IMR-90 (cell line): ENCODE measurements around the gene FSTL5. TPM values are rescaled to one million over a fixed set of nuclear protein-coding genes. Genes with fewer than 3 reads are reported as not detected.

Experiments
- ATAC-seq: fragments of 200-7000 bp; cut with Tn5 transposase; 2 replicates; pipeline ENCODE4 v1.9.1; 2020; ENCODE audit warnings: low read depth, mild to moderate bottlenecking, moderate library complexity
- BruUV-seq: library from RNA; stranded (reverse); fragments of 400-500 nt; replicated peaks from 2 replicates; lab custom pipeline; 2021; lab: Mats Ljungman, UMichigan
- CTCF ChIA-PET: fragments of 300-600 bp; formaldehyde crosslinking; extraction: SDS; loops from one replicate; lab custom pipeline; 2021; ENCODE audit warnings: antibody characterized with exemption; lab: Yijun Ruan, JAX
- POLR2A ChIA-PET: fragments of 300-600 bp; sonication (Branson Sonifier 250); formaldehyde crosslinking; loops from one replicate; lab custom pipeline; 2022; ENCODE audit warnings: antibody characterized with exemption; ENCODE audit not compliant: unreplicated experiment; lab: Charles Lee
- DNase-seq: peaks from one replicate; pipeline ENCODE4 v3.0.0; 2013
- H2AFZ ChIP-seq: replicated peaks from 2 replicates; pipeline ENCODE3; 2013; ENCODE audit warnings: low read length, mild to moderate bottlenecking; ENCODE audit not compliant: poor library complexity
- H2AK5ac ChIP-seq: 2 replicates; pipeline ENCODE4 v1.6.1; 2013; ENCODE audit warnings: low read depth, low read length, inconsistent platforms
- H2AK9ac ChIP-seq: replicated peaks from 2 replicates; pipeline ENCODE3; 2013; ENCODE audit warnings: mild to moderate bottlenecking, low read depth, low read length, moderate library complexity; ENCODE audit not compliant: poor library complexity
- H2BK120ac ChIP-seq: 2 replicates; pipeline ENCODE4 v1.6.1; 2013; ENCODE audit warnings: low read depth, low read length, inconsistent platforms
- H2BK15ac ChIP-seq: 3 replicates; pipeline ENCODE4 v1.6.1; 2013; ENCODE audit warnings: low read depth, low read length, inconsistent platforms
- H2BK20ac ChIP-seq: 2 replicates; pipeline ENCODE4 v1.6.1; 2013; ENCODE audit warnings: low read depth, mild to moderate bottlenecking, inconsistent platforms, low read length, moderate library complexity
- H2BK5ac ChIP-seq: 2 replicates; pipeline ENCODE4 v1.6.1; 2013; ENCODE audit warnings: mild to moderate bottlenecking, low read depth, low read length, inconsistent platforms; ENCODE audit not compliant: poor library complexity, severe bottlenecking
- H3K14ac ChIP-seq: replicated peaks from 2 replicates; pipeline ENCODE4 v1.6.1; 2013; ENCODE audit warnings: low read depth, low read length, inconsistent platforms
- H3K18ac ChIP-seq: 2 replicates; pipeline ENCODE4 v1.6.1; 2013; ENCODE audit warnings: low read depth, low read length, control low read depth
- H3K23ac ChIP-seq: 2 replicates; pipeline ENCODE4 v1.6.1; 2013; ENCODE audit warnings: low read depth, low read length, inconsistent platforms
- H3K27ac ChIP-seq: 2 replicates; pipeline ENCODE4 v1.5.1; 2013; ENCODE audit warnings: mild to moderate bottlenecking, control low read depth, low read length; ENCODE audit not compliant: insufficient read depth
- H3K27me3 ChIP-seq: 2 replicates; pipeline ENCODE4 v1.6.1; 2013; ENCODE audit warnings: low read length; ENCODE audit not compliant: control insufficient read depth, insufficient read depth
- H3K36me3 ChIP-seq: 2 replicates; pipeline ENCODE4 v1.6.1; 2013; ENCODE audit warnings: low read length, mixed read lengths; ENCODE audit not compliant: control insufficient read depth, insufficient read depth
- H3K4ac ChIP-seq: 2 replicates; pipeline ENCODE4 v1.6.1; 2013; ENCODE audit warnings: low read depth, low read length, inconsistent platforms
- H3K4me1 ChIP-seq: 2 replicates; pipeline ENCODE4 v1.6.1; 2013; ENCODE audit warnings: low read length, mixed read lengths; ENCODE audit not compliant: control insufficient read depth, insufficient read depth
- H3K4me2 ChIP-seq: 2 replicates; pipeline ENCODE4 v1.6.1; 2013; ENCODE audit warnings: low read depth, mild to moderate bottlenecking, control low read depth, low read length, moderate library complexity
- H3K4me3 ChIP-seq: 2 replicates; pipeline ENCODE4 v1.5.1; 2013; ENCODE audit warnings: low read depth, mild to moderate bottlenecking, control low read depth, low read length, moderate library complexity; ENCODE audit not compliant: insufficient read depth
- H3K56ac ChIP-seq: 2 replicates; pipeline ENCODE4 v1.6.1; 2013; ENCODE audit warnings: low read length, inconsistent platforms; ENCODE audit not compliant: insufficient read depth; ENCODE audit errors: extremely low read depth
- H3K79me1 ChIP-seq, 2 experiments: 2 replicates each; pipeline ENCODE4 v1.6.1; 2013; ENCODE audit warnings: low read length in 2 of 2, inconsistent platforms in 1 of 2, low read depth in 1 of 2
- H3K9ac ChIP-seq: 2 replicates; pipeline ENCODE4 v1.6.1; 2013; ENCODE audit warnings: low read depth, low read length, control low read depth
- H3K9me1 ChIP-seq: 2 replicates; pipeline ENCODE4 v1.6.1; 2013; ENCODE audit warnings: low read length, inconsistent platforms; ENCODE audit not compliant: insufficient read depth
- H3K9me3 ChIP-seq: 2 replicates; pipeline ENCODE4 v1.6.1; 2013; ENCODE audit warnings: low read length; ENCODE audit not compliant: control insufficient read depth, insufficient read depth
- H4K20me1 ChIP-seq: 2 replicates; pipeline ENCODE4 v1.6.1; 2013; ENCODE audit warnings: low read length, inconsistent platforms; ENCODE audit not compliant: insufficient read depth
- H4K5ac ChIP-seq: 2 replicates; pipeline ENCODE4 v1.6.1; 2013; ENCODE audit warnings: mild to moderate bottlenecking, low read depth, low read length, control low read depth
- H4K8ac ChIP-seq, 2 experiments: 2 replicates each; pipeline ENCODE4 v1.6.1; 2013; ENCODE audit warnings: low read depth in 2 of 2, low read length in 2 of 2, control low read depth in 1 of 2, inconsistent platforms in 1 of 2
- H4K91ac ChIP-seq: 2 replicates; pipeline ENCODE4 v1.6.1; 2013; ENCODE audit warnings: low read depth, low read length, inconsistent platforms; ENCODE audit not compliant: insufficient read depth
- MAFK ChIP-seq: IDR thresholded peaks from 2 replicates; pipeline ENCODE4 v1.6.1; 2012; ENCODE audit warnings: low read depth, low read length, improper control_type of control experiment
- MAZ ChIP-seq: IDR thresholded peaks from 2 replicates; pipeline ENCODE4 v1.6.1; 2012; ENCODE audit warnings: low read depth, mild to moderate bottlenecking, low read length, improper control_type of control experiment, moderate library complexity, borderline replicate concordance
- NFE2L2 ChIP-seq: fragments of 150-350 bp; IDR thresholded peaks from 2 replicates; pipeline ENCODE4 v1.6.1; 2016; ENCODE audit warnings: low read depth, mild to moderate bottlenecking, low read length
- POLR2A ChIP-seq: IDR thresholded peaks from 2 replicates; pipeline ENCODE4 v1.6.1; 2012; ENCODE audit warnings: mild to moderate bottlenecking, low read depth, low read length
- RCOR1 ChIP-seq: IDR thresholded peaks from 2 replicates; pipeline ENCODE4 v1.6.1; 2012; ENCODE audit warnings: mild to moderate bottlenecking, low read length, improper control_type of control experiment; ENCODE audit not compliant: insufficient replicate concordance
- RFX5 ChIP-seq: IDR thresholded peaks from 2 replicates; pipeline ENCODE4 v1.8.0; 2012; ENCODE audit warnings: low read depth, mild to moderate bottlenecking, low read length, moderate library complexity
- SMC3 ChIP-seq: fragments of 150-350 bp; IDR thresholded peaks from 2 replicates; pipeline ENCODE4 v1.6.1; 2016; ENCODE audit warnings: low read depth, mild to moderate bottlenecking, antibody characterized with exemption, low read length, moderate library complexity
- dilution Hi-C: fragments of 300-500 bp; cut with HindIII; formaldehyde crosslinking; loops from one replicate; pipeline ENCODE4 v1.14.3; 2018; ENCODE audit warnings: low sequenced_read_pairs; ENCODE audit not compliant: unreplicated experiment
- in situ Hi-C: fragments of 300-500 bp; cut with MboI; formaldehyde crosslinking; loops from 3 replicates; pipeline ENCODE4 v1.14.3; 2019; ENCODE audit warnings: low sequenced_read_pairs, inconsistent platforms, mixed read lengths
- intact Hi-C: fragments of 100-400 bp; cut with micrococcal nuclease; formaldehyde crosslinking; loops from 2 replicates; pipeline ENCODE4 v1.10.0; 2022
- polyA plus RNA-seq, 3 experiments: library from polyadenylated mRNA; depleted of rRNA; stranded (reverse); fragments of >200 nt; gene quantifications; 2 replicates each; pipeline ENCODE4 v1.2.3, GENCODE V29; 2012; ENCODE audit warnings: low replicate concordance in 1 of 3
- total RNA-seq: library from RNA; depleted of rRNA; stranded (reverse); fragments of >200 nt; gene quantifications from 2 replicates; pipeline ENCODE4 v1.2.3, GENCODE V29; 2012
- TF ChIP-seq, protein P1 (sequence below): fragments of 150-350 bp; IDR thresholded peaks from 2 replicates; pipeline ENCODE4 v1.6.1; 2016; ENCODE audit warnings: low read depth, mild to moderate bottlenecking, low read length, moderate library complexity, borderline replicate concordance

FSTL5 gene
- total and polyA plus RNA-seq, 2 of the 4 experiments (the other 2 are of a cell fraction) = under 0.01 TPM; not detected in 1

DNA sequence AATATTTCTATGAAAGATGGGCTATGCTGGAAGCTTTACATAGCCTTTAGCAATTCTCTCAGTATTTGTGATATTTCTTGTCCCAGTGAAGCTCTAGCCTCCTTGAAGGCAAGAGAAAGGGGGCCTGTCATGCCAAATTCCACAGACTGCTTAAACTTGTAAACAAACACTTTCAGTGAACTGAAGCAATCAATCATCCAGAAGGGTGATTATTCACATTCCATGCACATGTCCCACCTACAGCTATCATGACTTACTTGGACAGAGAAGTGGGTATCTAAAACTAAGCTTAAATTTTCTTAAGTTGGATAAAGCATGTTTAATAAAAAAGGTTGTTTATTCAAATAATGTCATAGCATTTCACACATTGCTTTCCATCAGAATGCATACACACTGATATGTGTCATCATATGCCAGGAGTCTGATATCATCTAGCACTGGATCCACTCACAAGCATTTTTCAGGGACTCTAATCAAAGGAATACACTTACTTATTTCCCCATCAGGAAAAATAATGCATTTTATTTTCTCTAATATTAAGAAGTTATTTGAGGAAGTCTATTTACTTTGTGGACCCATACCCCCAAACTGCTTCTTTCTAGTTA, 1.2 kb upstream of the FSTL5 start:
- H3K4ac ChIP-seq = no peak overlapping the region
- no peak overlapping the region for H3K23ac ChIP-seq
- H3K9me1 ChIP-seq = no peaks in the 10 kb centered on the region
- dilution Hi-C loops (no loop called here), intact Hi-C loops (loop anchor here (10.0 kb wide), 1 partner anchor 600 kb away; no protein-coding TSS in a partner anchor), in situ Hi-C loops (no loop called here)
- no peak for ATAC-seq
- H3K56ac ChIP-seq = no peak overlapping the region
- ChIA-PET CTCF (interaction anchor here (0.6 kb wide), 1 partner anchor 45 kb away, joined by 3 read pairs; no protein-coding TSS in a partner anchor), POLR2A (no interaction called here)
- H3K9me3 ChIP-seq = peaks cover 2% of the 10 kb centered on the region
- H3K9ac ChIP-seq = no peak overlapping the region
- no peaks in the 10 kb centered on the region for H3K36me3 ChIP-seq
- no peak overlapping the region for H4K8ac ChIP-seq
- H2BK15ac ChIP-seq = no peak overlapping the region
- no peak overlapping the region for H4K5ac ChIP-seq
- no peak overlapping the region for H2BK120ac ChIP-seq
- H3K18ac ChIP-seq = no peak overlapping the region
- no peak overlapping the region for H2AK9ac ChIP-seq
- H3K27me3 ChIP-seq = no peaks in the 10 kb centered on the region
- TF ChIP-seq SMC3 = no peak
- no peak for TF ChIP-seq RCOR1
- TF ChIP-seq, protein P1, sequence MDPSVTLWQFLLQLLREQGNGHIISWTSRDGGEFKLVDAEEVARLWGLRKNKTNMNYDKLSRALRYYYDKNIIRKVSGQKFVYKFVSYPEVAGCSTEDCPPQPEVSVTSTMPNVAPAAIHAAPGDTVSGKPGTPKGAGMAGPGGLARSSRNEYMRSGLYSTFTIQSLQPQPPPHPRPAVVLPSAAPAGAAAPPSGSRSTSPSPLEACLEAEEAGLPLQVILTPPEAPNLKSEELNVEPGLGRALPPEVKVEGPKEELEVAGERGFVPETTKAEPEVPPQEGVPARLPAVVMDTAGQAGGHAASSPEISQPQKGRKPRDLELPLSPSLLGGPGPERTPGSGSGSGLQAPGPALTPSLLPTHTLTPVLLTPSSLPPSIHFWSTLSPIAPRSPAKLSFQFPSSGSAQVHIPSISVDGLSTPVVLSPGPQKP = no peak
- no peak for TF ChIP-seq MAZ
- no peak for TF ChIP-seq POLR2A
- TF ChIP-seq MAFK = no peak
- no peak for TF ChIP-seq RFX5
- TF ChIP-seq NFE2L2 = no peak
- H4K20me1 ChIP-seq = no peaks in the 10 kb centered on the region
- H3K4me1 ChIP-seq = no peaks in the 10 kb centered on the region
- no peak overlapping the region for H2AFZ ChIP-seq
- H2BK20ac ChIP-seq = no peak overlapping the region
- H3K79me1 ChIP-seq = no peaks in the 10 kb centered on the region
- no peak overlapping the region for H3K4me2 ChIP-seq
- no peak overlapping the region for H2AK5ac ChIP-seq
- no peak overlapping the region for H2BK5ac ChIP-seq
- BruUV-seq = no TSS peak
- no peak overlapping the region for H3K27ac ChIP-seq
- DNase-seq = no peak
- no peak overlapping the region for H3K14ac ChIP-seq
- no peak overlapping the region for H3K4me3 ChIP-seq
- no peak overlapping the region for H4K91ac ChIP-seq
